GM12891 (cell line): ENCODE data around the gene SYMPK.

Source experiments
- PAX5 ChIP-seq: IDR thresholded peaks from 2 replicates; pipeline ENCODE4 v1.6.1; 2011; ENCODE audit warnings: low read length, moderate library complexity, mild to moderate bottlenecking; ENCODE audit not compliant: insufficient read depth, severe bottlenecking
- POLR2A ChIP-seq: IDR thresholded peaks from 2 replicates; pipeline ENCODE4 v1.6.1; 2011; ENCODE audit warnings: low read depth, low read length, control low read depth
- POLR2AphosphoS5 ChIP-seq: IDR thresholded peaks from 2 replicates; pipeline ENCODE4 v1.6.1; 2011; ENCODE audit warnings: low read depth, low read length, control low read depth
- POU2F2 ChIP-seq: IDR thresholded peaks from 2 replicates; pipeline ENCODE4 v1.6.1; 2011; ENCODE audit warnings: low read depth, mild to moderate bottlenecking, control low read depth, low read length, moderate library complexity

- TF ChIP-seq POLR2AphosphoS5 (no peak), POLR2A (no peak), PAX5 (no peak), POU2F2 (no peak)
Measured at GRCh38 chr19:45887200-45887710, 24.3 kb upstream of the SYMPK start.
